HG02852 (cell line): ENCODE results near the gene MEGF8.

Experiments used
- ATAC-seq: cut with Tn5 transposase; IDR thresholded peaks from one replicate; pipeline ENCODE4 v1.9.1; 2021; ENCODE audit warnings: mild to moderate bottlenecking, moderate library complexity; ENCODE audit not compliant: unreplicated experiment

The MEGF8 gene

GRCh38 chr19:42410371-42410770 lies 84.9 kb downstream of the MEGF8 start:
- no peak for ATAC-seq

- no peak for ATAC-seq
Observed at GRCh38 chr19:42411581-42412178, 86.2 kb downstream of the MEGF8 start.

GRCh38 chr19:42412227-42412626 lies 86.8 kb downstream of the MEGF8 start:
- no peak for ATAC-seq

- no peak for ATAC-seq
Observed at GRCh38 chr19:42412661-42413076, 87.2 kb downstream of the MEGF8 start.

GRCh38 chr19:42419309-42419708 lies 93.9 kb downstream of the MEGF8 start:
- ATAC-seq: no peak

GRCh38 chr19:42420055-42420544 lies 94.7 kb downstream of the MEGF8 start:
- no peak for ATAC-seq

GRCh38 chr19:42421101-42421500 lies 95.7 kb downstream of the MEGF8 start:
- ATAC-seq: no peak

GRCh38 chr19:42421591-42422031 lies 96.2 kb downstream of the MEGF8 start:
- no peak for ATAC-seq

- no peak for ATAC-seq
Observed at GRCh38 chr19:42422092-42422900, 96.9 kb downstream of the MEGF8 start.

- ATAC-seq: peak; percentile 31
Observed at GRCh38 chr19:42422901-42423461, 97.5 kb downstream of the MEGF8 start.

- ATAC-seq: peak; percentile 82
Observed at GRCh38 chr19:42423462-42424344, 98.3 kb downstream of the MEGF8 start.

- no peak for ATAC-seq
Observed at GRCh38 chr19:42424345-42424707, 98.9 kb downstream of the MEGF8 start.

GRCh38 chr19:42424712-42425131 lies 99.3 kb downstream of the MEGF8 start:
- no peak for ATAC-seq

GRCh38 chr19:42426643-42427042 lies 101.2 kb downstream of the MEGF8 start:
- no peak for ATAC-seq

GRCh38 chr19:42427313-42427712 lies 101.9 kb downstream of the MEGF8 start, which contains the start of gene LIPE:
TSS of gene LIPE (minus strand) at chr19:42427388. CDS start at chr19:42427149, 239 bp downstream.
- no peak for ATAC-seq
